Heart left ventricle (tissue), 16 donors: ENCODE measurements around the gene DDO. TPM values are rescaled to one million over a fixed set of nuclear protein-coding genes. Genes with fewer than 3 reads are reported as not detected.
"Not testable (repeated sequence)": the region's sequence is repeated elsewhere in the genome, so short reads cannot be mapped to it uniquely, and the experiment has no call there.

Experiments
- ATAC-seq, 4 donors: fragments of 200-7000 bp; cut with Tn5 transposase; one replicate each; pipeline ENCODE4 v1.9.1; 2020 to 2022; ENCODE audit warnings: moderate library complexity in 4 of 4, mild to moderate bottlenecking in 3 of 4, moderate number of reproducible peaks in 1 of 4
- DNase-seq, 5 donors: peaks; one replicate each; pipeline ENCODE4 v3.0.0-alpha.2; 2020
- H3K27ac ChIP-seq, 12 donors: fragments of 200-600 bp; sonication (generic) in 4 of 12; one replicate each; pipeline versions ENCODE4 v1.5.0 to v1.8.0; 2016 to 2022; ENCODE audit warnings: mild to moderate bottlenecking in 2 of 12
- H3K27me3 ChIP-seq, 9 donors: fragments of 200-600 bp; sonication (generic) in 2 of 9; one replicate each; pipeline versions ENCODE4 v1.5.1 to v1.8.0; 2016 to 2022; ENCODE audit warnings: mild to moderate bottlenecking in 3 of 9
- H3K36me3 ChIP-seq, 9 donors: fragments of 200-600 bp; sonication (generic) in 2 of 9; one replicate each; pipeline versions ENCODE4 v1.5.0 to v1.8.0; 2018 to 2022; ENCODE audit warnings: mild to moderate bottlenecking in 2 of 9
- H3K4me1 ChIP-seq, 12 donors: fragments of 200-600 bp; sonication (generic) in 4 of 12; one replicate each; pipeline versions ENCODE4 v1.5.0 to v1.8.0; 2016 to 2022; ENCODE audit warnings: mild to moderate bottlenecking in 3 of 12
- H3K4me3 ChIP-seq, 12 donors: fragments of 200-600 bp; sonication (generic) in 4 of 12; one replicate each; pipeline versions ENCODE4 v1.5.0 to v1.8.0; 2017 to 2022; ENCODE audit warnings: mild to moderate bottlenecking in 9 of 12, moderate library complexity in 4 of 12
- H3K9me3 ChIP-seq, 12 donors: fragments of 200-600 bp; sonication (generic) in 4 of 12; one replicate each; pipeline versions ENCODE4 v1.5.0 to v1.8.0; 2016 to 2022; ENCODE audit warnings: mild to moderate bottlenecking in 1 of 12
- POLR2A ChIP-seq, 2 donors: fragments of 450-650 bp; IDR thresholded peaks; one replicate each; pipeline ENCODE4 v1.6.1; 2017; ENCODE audit warnings: antibody characterized with exemption in 2 of 2, mild to moderate bottlenecking in 2 of 2, moderate library complexity in 2 of 2
- WGBS, 4 donors: extraction: QIAGEN DNeasy Blood & Tissue Kit in 2 of 4; methylation state at CpG; one replicate each; pipeline versions ENCODE4 v1.1.5 to v1.1.7; 2013 to 2018; 5-methylcytosine and 5-hydroxymethylcytosine counted together
- intact Hi-C, 10 donors: fragments of 100-400 bp; cut with DNase I; formaldehyde crosslinking; loops; one replicate each; pipeline versions ENCODE4 v1.11.1 to v1.14.2; 2022
- polyA plus RNA-seq, 2 donors: library from polyadenylated mRNA; stranded (reverse); fragments of 200-250 nt; gene quantifications; one replicate each; pipeline ENCODE4 v1.2.3, GENCODE V29; 2013
- total RNA-seq, 9 donors: library from RNA; depleted of rRNA in 2 of 9; stranded (reverse); fragments of >200 nt in 2 of 9; fragmentation: NEBNext Ultra II Directional in 3 of 9; extraction: Animal tissue kit (Norgen Biotek cat#: 25700) in 3 of 9; gene quantifications; one replicate each; pipeline versions ENCODE4 v1.1.0 to v1.2.4, GENCODE V29; 2016 to 2023
- TF ChIP-seq, protein P1 (sequence below), 12 donors: fragments of 200-600 bp; sonication (generic) in 4 of 12; IDR thresholded peaks; one replicate each; pipeline versions ENCODE4 v1.5.0 to v1.8.0; 2018 to 2022; ENCODE audit warnings: antibody characterized with exemption in 12 of 12, mild to moderate bottlenecking in 5 of 12
- donor health status: ischemic (EF 13 %, LVEDD 7.1; RV severe dilation, severe dysfunction).
- donor health status: healthy with polysubstance abuse.
- donor health status: DM: no; HTN: yes; CAD: no.
- donor health status: DM: no; HTN: no; CAD: no.
- donor health status: ischemic (EF 25% LVEDD 6.9; RV normal size, moderate dysfunction).
- donor health status: ischemic (EF 25% LVEDD 5.7; RV mildly dilated, moderate dysfunction).
- donor health status: healthy.
- donor health status: DM: yes; HTN: yes; CAD: no.
- donor health status: ischemic (EF 35%, LVEDD 5.7; RV mildly dilated, moderate dysfunction).
- donor health status: nonischemic (EF 11% LVEDD 7.7; RV severe dilation, severe dysfunction).
- donor health status: DM: yes; HTN: yes; CAD: no.
- donor health status: PGD.
- donor health status: ischemic (EF 29% LVEDD 5.4; RV normal size, mild dysfunction).
- donor health status: nonischemic (EF 23%, LVEDD 6.1; RV moderate dilation, normal function).

Gene DDO
- total and polyA plus RNA-seq, 11 donors: 10.9 to 32.3 (median 19.9) TPM

DNA sequence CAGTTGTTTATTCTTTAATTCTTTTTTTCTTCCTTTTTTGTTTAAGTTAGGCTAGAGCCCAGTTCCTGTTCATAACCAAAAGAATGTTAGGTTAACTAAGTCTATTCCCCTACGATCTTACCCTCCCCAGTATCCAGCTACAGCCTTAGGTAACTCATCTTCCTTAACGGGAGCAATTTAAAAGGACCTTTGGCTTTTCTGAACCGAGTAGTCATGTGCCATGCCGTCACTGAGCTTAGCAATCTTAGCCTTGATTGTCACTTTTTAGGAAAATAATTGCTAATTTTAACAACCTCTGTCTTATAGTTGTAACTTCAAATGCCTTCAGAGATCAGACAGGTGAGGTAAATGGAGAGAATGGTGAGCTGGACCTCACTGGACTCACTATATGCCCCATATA, 63.4 kb downstream of the DDO start:
- TF ChIP-seq, protein P1, sequence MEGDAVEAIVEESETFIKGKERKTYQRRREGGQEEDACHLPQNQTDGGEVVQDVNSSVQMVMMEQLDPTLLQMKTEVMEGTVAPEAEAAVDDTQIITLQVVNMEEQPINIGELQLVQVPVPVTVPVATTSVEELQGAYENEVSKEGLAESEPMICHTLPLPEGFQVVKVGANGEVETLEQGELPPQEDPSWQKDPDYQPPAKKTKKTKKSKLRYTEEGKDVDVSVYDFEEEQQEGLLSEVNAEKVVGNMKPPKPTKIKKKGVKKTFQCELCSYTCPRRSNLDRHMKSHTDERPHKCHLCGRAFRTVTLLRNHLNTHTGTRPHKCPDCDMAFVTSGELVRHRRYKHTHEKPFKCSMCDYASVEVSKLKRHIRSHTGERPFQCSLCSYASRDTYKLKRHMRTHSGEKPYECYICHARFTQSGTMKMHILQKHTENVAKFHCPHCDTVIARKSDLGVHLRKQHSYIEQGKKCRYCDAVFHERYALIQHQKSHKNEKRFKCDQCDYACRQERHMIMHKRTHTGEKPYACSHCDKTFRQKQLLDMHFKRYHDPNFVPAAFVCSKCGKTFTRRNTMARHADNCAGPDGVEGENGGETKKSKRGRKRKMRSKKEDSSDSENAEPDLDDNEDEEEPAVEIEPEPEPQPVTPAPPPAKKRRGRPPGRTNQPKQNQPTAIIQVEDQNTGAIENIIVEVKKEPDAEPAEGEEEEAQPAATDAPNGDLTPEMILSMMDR (IDR thresholded peaks at IDR 0.05): no peak
- no peak for TF ChIP-seq POLR2A (IDR thresholded peaks at IDR 0.05)
- H3K4me3 ChIP-seq: no peak overlapping the region
- peak overlapping the region in 1 of 12 donors; percentile 94 for H3K27ac ChIP-seq
- H3K27me3 ChIP-seq: peaks cover 0 to 7% (median 0%) of the 10 kb centered on the region in 9 donors
- H3K36me3 ChIP-seq: no peaks in the 10 kb centered on the region
- H3K4me1 ChIP-seq: peaks cover 0 to 27% (median 0%) of the 10 kb centered on the region in 12 donors
- no peaks in the 10 kb centered on the region for H3K9me3 ChIP-seq
- WGBS, 4 donors: 76 to 84% (median 79%) methylated on average over 4 of the region's 4 CpGs
- DNase-seq (no peak), ATAC-seq (no peak)
- intact Hi-C loops: no loop called here

DNA sequence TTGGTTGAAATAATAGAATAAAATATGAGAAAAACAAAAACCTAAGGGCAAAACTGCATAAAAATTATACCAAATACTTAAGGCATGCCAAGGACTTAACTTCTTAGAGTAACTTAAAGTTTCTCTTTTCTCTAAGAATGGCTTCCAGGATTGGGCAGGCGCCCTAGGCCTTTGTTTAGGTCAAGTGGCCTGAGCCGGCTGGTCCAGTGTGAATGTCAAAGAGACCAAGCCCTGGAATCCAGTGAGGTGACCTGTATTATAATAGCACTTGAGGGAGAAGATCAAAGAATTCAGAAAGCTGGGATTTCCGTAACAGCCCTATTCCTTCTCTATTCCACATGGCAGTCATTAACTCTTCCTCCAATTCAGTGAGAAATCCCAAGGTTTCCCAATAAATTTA, 63.8 kb downstream of the DDO start:
- Histone ChIP-seq H3K27ac (peak overlapping the region in 1 of 12 donors; percentile 94), H3K27me3 (peaks cover 0 to 3% (median 0%) of the 10 kb centered on the region in 9 donors)
- intact Hi-C loops: no loop called here

DNA sequence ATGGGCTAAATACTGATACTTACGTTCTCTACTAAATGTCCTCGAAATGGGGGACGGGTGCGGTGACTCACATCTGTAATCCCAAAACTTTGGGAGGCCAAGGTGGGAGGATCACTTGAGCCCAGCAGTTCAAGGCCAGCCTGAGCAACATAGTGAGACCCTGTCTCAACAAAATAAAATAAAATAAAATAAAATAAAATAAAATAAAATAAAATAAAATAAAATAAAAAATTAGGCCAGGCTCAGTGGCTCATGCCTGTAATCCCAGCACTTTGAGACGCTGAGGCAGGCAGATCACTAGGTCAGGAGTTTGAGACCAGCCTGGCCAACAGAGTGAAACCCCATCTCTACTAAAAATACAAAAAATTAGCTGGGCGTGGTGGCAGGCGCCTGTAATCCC, 64.8 kb downstream of the DDO start:
- peaks cover 0 to 27% (median 0%) of the 10 kb centered on the region in 12 donors for H3K4me1 ChIP-seq
- H3K9me3 ChIP-seq, DNase-seq, ATAC-seq, H3K36me3 ChIP-seq, H3K27me3 ChIP-seq, intact Hi-C loops, H3K4me3 ChIP-seq: not testable (repeated sequence)
- WGBS, 4 donors: 88 to 97% (median 93%) methylated on average over 7 of the region's 7 CpGs
- peak overlapping the region in 1 of 12 donors; percentile 94 for H3K27ac ChIP-seq

More for the DNA sequence above, 63.8 kb downstream of the DDO start:
- no peaks in the 10 kb centered on the region for H3K36me3 ChIP-seq
- ATAC-seq (no peak), DNase-seq (no peak)
- peaks cover 0 to 27% (median 0%) of the 10 kb centered on the region in 12 donors for H3K4me1 ChIP-seq
- no peaks in the 10 kb centered on the region for H3K9me3 ChIP-seq
- WGBS, 4 donors: 80 to 93% (median 86%) methylated on average over 3 of the region's 3 CpGs
- TF ChIP-seq, protein P1 (IDR thresholded peaks at IDR 0.05): no peak
- TF ChIP-seq POLR2A (IDR thresholded peaks at IDR 0.05): no peak
- no peak overlapping the region for H3K4me3 ChIP-seq

DNA sequence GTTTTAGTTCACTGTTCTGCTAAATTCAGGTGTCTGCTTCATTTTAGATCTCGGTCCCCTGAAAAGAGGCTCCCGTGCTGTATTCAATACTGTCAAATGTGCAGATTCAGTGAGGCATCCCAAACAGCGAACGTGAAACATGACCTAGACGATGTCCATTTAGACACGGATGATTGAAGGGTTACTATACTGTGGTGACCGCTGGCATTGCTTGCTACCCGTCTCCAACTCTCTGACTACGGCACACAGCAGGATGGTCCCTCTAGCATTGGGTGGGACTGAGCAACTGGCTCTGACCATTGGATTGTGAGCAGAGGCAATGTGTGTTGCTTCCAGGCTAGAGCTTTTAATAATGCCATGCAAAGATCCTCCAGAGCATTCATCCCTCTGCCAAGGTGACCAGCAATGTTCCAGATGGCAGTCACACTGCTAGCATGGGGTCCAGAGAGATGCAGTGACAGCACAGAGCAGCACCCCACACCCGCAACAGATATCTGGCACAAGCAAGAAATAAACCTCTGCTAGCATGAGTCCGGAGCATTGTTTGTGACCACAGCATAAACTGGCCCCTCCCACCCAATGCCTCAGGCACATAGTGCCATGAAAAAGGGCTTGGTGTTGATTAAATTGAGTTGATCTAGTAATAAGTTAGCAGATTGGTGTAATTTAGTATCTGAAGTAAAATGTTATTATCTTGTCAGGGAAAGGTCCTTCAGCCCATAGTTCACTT, 66.2 kb downstream of the DDO start:
- no peak for TF ChIP-seq POLR2A (IDR thresholded peaks at IDR 0.05)
- TF ChIP-seq, protein P1 (IDR thresholded peaks at IDR 0.05): no peak
- WGBS, 4 donors: 88 to 93% (median 91%) methylated on average over 11 of the region's 11 CpGs
- Histone ChIP-seq H3K9me3 (no peaks in the 10 kb centered on the region), H3K4me3 (no peak overlapping the region), H3K36me3 (no peaks in the 10 kb centered on the region), H3K4me1 (peaks cover 0 to 23% (median 0%) of the 10 kb centered on the region in 12 donors), H3K27ac (peak overlapping the region in 1 of 12 donors; percentile 94), H3K27me3 (no peaks in the 10 kb centered on the region)
- intact Hi-C loops: no loop called here
- ATAC-seq: peak in 1 of 4 donors; percentile 31
- DNase-seq: no peak
